Right lung (tissue), 10 donors: ENCODE data around the gene REPIN1. TPM values are rescaled to one million over a fixed set of nuclear protein-coding genes. Genes with fewer than 3 reads are reported as not detected.

Experiments used
- DNase-seq, 2 donors: peaks; one replicate each; pipeline ENCODE4 v3.0.0-alpha.2; 2013
- long read RNA-seq, 8 donors: transcript quantifications; one replicate each; lab custom pipeline, GENCODE V29; 2026
- polyA plus RNA-seq, 5 donors: library from polyadenylated mRNA; unstranded; fragments of 120-200 nt; gene quantifications; one replicate each; pipeline versions ENCODE4 v1.2.1 to v1.2.3, GENCODE V29; 2013; ENCODE audit warnings: inconsistent platforms in 1 of 5, low replicate concordance in 1 of 5; ENCODE audit not compliant: insufficient read length in 5 of 5, insufficient read depth in 1 of 5

The REPIN1 gene
- polyA plus RNA-seq, result 10 to 100 TPM; 51.0 to 85.1 (median 76.9) TPM
- long read RNA-seq, donor 1, transcript REPIN1-202 (1 exons, 2,876 nt), result major isoform, 116 of 147 reads
- long read RNA-seq, donor 1, transcript REPIN1-214 (3 exons, 2,058 nt), result minor isoform, 8 of 147 reads
- long read RNA-seq, donor 1, transcript REPIN1-203 (2 exons, 2,969 nt), result minor isoform, 12 of 147 reads
- long read RNA-seq, donor 1, partial matches to known transcripts, result 0 of 147 reads
- long read RNA-seq, donor 1, other reads (novel, unspliced or antisense), result 6 of 147 reads
- long read RNA-seq, donor 2, transcript REPIN1-202 (1 exons, 2,876 nt), result major isoform, 56 of 71 reads
- long read RNA-seq, donor 2, transcript REPIN1-203 (2 exons, 2,969 nt), result minor isoform, 8 of 71 reads
- long read RNA-seq, donor 2, transcript REPIN1-214 (3 exons, 2,058 nt), result minor isoform, 5 of 71 reads
- long read RNA-seq, donor 2, partial matches to known transcripts, result 0 of 71 reads
- long read RNA-seq, donor 2, other reads (novel, unspliced or antisense), result 0 of 71 reads
- long read RNA-seq, donor 3, transcript REPIN1-202 (1 exons, 2,876 nt), result major isoform, 93 of 102 reads
- long read RNA-seq, donor 3, partial matches to known transcripts, result 0 of 102 reads
- long read RNA-seq, donor 3, other reads (novel, unspliced or antisense), result 0 of 102 reads
- long read RNA-seq, donor 4, transcript REPIN1-202 (1 exons, 2,876 nt), result major isoform, 70 of 75 reads
- long read RNA-seq, donor 4, partial matches to known transcripts, result 0 of 75 reads
- long read RNA-seq, donor 4, other reads (novel, unspliced or antisense), result 0 of 75 reads
- long read RNA-seq, donor 5, transcript REPIN1-203 (2 exons, 2,969 nt), result minor isoform, 12 of 127 reads
- long read RNA-seq, donor 5, transcript REPIN1-202 (1 exons, 2,876 nt), result major isoform, 114 of 127 reads
- long read RNA-seq, donor 5, partial matches to known transcripts, result 0 of 127 reads
- long read RNA-seq, donor 5, other reads (novel, unspliced or antisense), result 0 of 127 reads
- long read RNA-seq, donor 6, transcript REPIN1-214 (3 exons, 2,058 nt), result minor isoform, 9 of 114 reads
- long read RNA-seq, donor 6, transcript REPIN1-202 (1 exons, 2,876 nt), result major isoform, 88 of 114 reads
- long read RNA-seq, donor 6, transcript REPIN1-203 (2 exons, 2,969 nt), result minor isoform, 13 of 114 reads
- long read RNA-seq, donor 6, partial matches to known transcripts, result 0 of 114 reads
- long read RNA-seq, donor 6, other reads (novel, unspliced or antisense), result 0 of 114 reads
- long read RNA-seq, donor 7, transcript REPIN1-207 (2 exons, 1,064 nt), result minor isoform, 5 of 60 reads
- long read RNA-seq, donor 7, transcript REPIN1-203 (2 exons, 2,969 nt), result minor isoform, 10 of 60 reads
- long read RNA-seq, donor 7, transcript REPIN1-202 (1 exons, 2,876 nt), result major isoform, 43 of 60 reads
- long read RNA-seq, donor 7, partial matches to known transcripts, result 0 of 60 reads
- long read RNA-seq, donor 7, other reads (novel, unspliced or antisense), result 0 of 60 reads
- long read RNA-seq, donor 8, transcript REPIN1-202 (1 exons, 2,876 nt), result major isoform, 31 of 40 reads
- long read RNA-seq, donor 8, partial matches to known transcripts, result 0 of 40 reads
- long read RNA-seq, donor 8, other reads (novel, unspliced or antisense), result 0 of 40 reads

- peak; percentile 83 to 87 for DNase-seq
Measured at GRCh38 chr7:150368096-150368883, at the start of gene REPIN1. Gene REPIN1 (plus strand): TSS chr7:150368822. CDS start chr7:150369712, 890 bp downstream.

- DNase-seq, result no peak
Measured at GRCh38 chr7:150321788-150322113, 46.9 kb upstream of the REPIN1 start.

GRCh38 chr7:150322114-150322832 lies 46.3 kb upstream of the REPIN1 start:
- no peak for DNase-seq

- DNase-seq, result peak in 1 of 2 donors; percentile 55
Measured at GRCh38 chr7:150322833-150323681, 45.6 kb upstream of the REPIN1 start, which contains the start of the genes ACTR3C and LRRC61. Gene ACTR3C (minus strand): TSS chr7:150323545. CDS start chr7:150295296, 28,249 bp downstream. Gene LRRC61 (plus strand): TSS chr7:150323355. CDS start chr7:150336862, 13,507 bp downstream.

- peak in 1 of 2 donors; percentile 23 for DNase-seq
Measured at GRCh38 chr7:150323682-150324372, 44.8 kb upstream of the REPIN1 start.

- no peak for DNase-seq
Measured at GRCh38 chr7:150324373-150324961, 44.2 kb upstream of the REPIN1 start.

GRCh38 chr7:150325110-150325611 lies 43.5 kb upstream of the REPIN1 start:
- DNase-seq, result peak in 1 of 2 donors; percentile 75

GRCh38 chr7:150325901-150326300 lies 42.7 kb upstream of the REPIN1 start:
- DNase-seq, result no peak

GRCh38 chr7:150326657-150327268 lies 41.9 kb upstream of the REPIN1 start:
- no peak for DNase-seq

- no peak for DNase-seq
Measured at GRCh38 chr7:150327308-150327707, 41.3 kb upstream of the REPIN1 start.

GRCh38 chr7:150329331-150330120 lies 39.1 kb upstream of the REPIN1 start:
- no peak for DNase-seq

- no peak for DNase-seq
Measured at GRCh38 chr7:150330211-150330885, 38.3 kb upstream of the REPIN1 start.

- no peak for DNase-seq
Measured at GRCh38 chr7:150332852-150333635, 35.6 kb upstream of the REPIN1 start.

GRCh38 chr7:150333659-150334058 lies 35.0 kb upstream of the REPIN1 start:
- DNase-seq, result no peak
